Activated CD8-positive, alpha-beta memory T cell treated with anti-CD3 and anti-CD28 coated beads, Interleukin-2, amount 10 ng/mL, durations not matched to agents 7 days and 5 days (primary cell): ENCODE results near the gene PRKD1. TPM values are rescaled to one million over a fixed set of nuclear protein-coding genes. Genes with fewer than 3 reads are reported as not detected.

Experiments used
- ATAC-seq: fragments of 150-1000 bp; cut with Tn5 transposase; one replicate; pipeline ENCODE4 v1.10.0; 2021; ENCODE audit warnings: moderate library complexity
- CTCF ChIA-PET: fragments of 350-600 bp; sonication (Branson Sonifier 250); formaldehyde crosslinking; loops from one replicate; lab custom pipeline; 2021; ENCODE audit warnings: antibody characterized with exemption; lab: Charles Lee
- DNase-seq: peaks from one replicate; pipeline ENCODE4 v3.0.0-alpha.2; 2020
- H3K27ac Mint-ChIP-seq: one replicate; pipeline ENCODE4 v1.8.0; 2021; ENCODE audit warnings: mild to moderate bottlenecking, mixed read lengths
- H3K27me3 Mint-ChIP-seq: one replicate; pipeline ENCODE4 v1.8.0; 2021; ENCODE audit warnings: mixed read lengths
- H3K36me3 Mint-ChIP-seq: one replicate; pipeline ENCODE4 v1.8.0; 2021; ENCODE audit warnings: mild to moderate bottlenecking, mixed read lengths
- H3K4me1 Mint-ChIP-seq: one replicate; pipeline ENCODE4 v1.8.0; 2021; ENCODE audit warnings: mixed read lengths
- H3K4me3 Mint-ChIP-seq: one replicate; pipeline ENCODE4 v1.8.0; 2021; ENCODE audit warnings: mild to moderate bottlenecking, moderate library complexity, mixed read lengths
- H3K9me3 Mint-ChIP-seq: one replicate; pipeline ENCODE4 v1.8.0; 2022; ENCODE audit warnings: low read depth, mixed read lengths
- total RNA-seq, 2 experiments: library from RNA; stranded (reverse); gene quantifications; one replicate each; pipeline ENCODE4 v1.2.3, GENCODE V29; 2021

The PRKD1 gene
- total RNA-seq, 2 experiments from 2014 or later = not detected

DNA sequence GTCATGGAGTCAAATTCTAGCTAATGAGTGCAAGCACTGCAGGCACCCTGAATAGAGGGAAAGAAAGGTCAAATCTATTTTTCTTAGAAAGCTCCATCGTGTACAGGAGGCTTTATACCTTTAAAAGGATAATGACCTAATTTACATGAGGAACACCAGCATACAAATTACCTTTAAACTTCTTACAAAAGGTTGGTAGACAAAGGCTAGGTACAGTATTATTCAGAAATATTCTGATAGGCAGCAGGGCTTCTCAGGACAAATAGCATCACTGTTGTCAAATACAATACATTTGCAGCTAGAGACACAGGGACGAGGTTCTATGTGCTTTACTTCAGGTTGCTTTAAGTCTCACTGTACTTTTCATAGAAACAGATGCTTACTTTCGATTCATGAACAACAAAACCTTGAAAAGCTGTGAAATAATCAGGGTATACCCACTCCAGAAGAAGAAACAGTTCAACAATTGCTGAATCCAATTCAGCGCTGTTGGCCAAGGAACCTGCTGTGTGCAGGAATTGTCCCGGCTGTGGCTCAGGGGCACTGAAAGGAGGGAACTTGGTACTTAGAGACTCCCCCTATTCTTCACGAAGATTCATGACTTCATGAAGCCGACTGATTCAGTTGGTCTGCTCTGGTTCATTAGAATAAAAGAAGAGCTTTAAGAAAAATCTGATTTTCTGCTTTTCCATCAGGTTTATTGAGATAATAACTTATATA, 252.9 kb downstream of the PRKD1 start:
- no peak overlapping the region for H3K4me3 Mint-ChIP-seq
- CTCF ChIA-PET = no interaction called here
- H3K27ac Mint-ChIP-seq = no peak overlapping the region
- H3K36me3 Mint-ChIP-seq = no peaks in the 10 kb centered on the region
- H3K9me3 Mint-ChIP-seq = peaks cover 13% of the 10 kb centered on the region
- no peaks in the 10 kb centered on the region for H3K4me1 Mint-ChIP-seq
- DNase-seq = no peak
- ATAC-seq = no peak
- no peaks in the 10 kb centered on the region for H3K27me3 Mint-ChIP-seq

DNA sequence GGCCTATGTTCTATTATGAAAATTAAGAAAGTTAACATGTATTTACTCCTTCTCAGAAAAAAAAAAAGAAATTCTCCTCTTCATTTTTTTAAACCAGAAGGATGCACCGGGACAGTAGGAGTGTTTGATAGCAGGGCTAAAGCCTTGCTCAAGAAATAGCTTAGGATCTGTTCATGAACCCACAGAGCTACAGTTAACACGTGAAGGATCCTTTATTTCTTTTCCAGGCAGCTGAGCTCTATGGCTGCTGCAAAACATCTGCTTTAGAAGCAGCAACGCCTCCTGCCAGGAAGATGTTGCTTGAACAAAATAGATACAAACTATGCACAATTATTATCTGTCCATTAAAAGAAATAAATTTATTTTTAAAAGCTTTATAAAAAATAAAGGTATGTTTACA, 254.8 kb downstream of the PRKD1 start:
- CTCF ChIA-PET = no interaction called here
- H3K36me3 Mint-ChIP-seq = no peaks in the 10 kb centered on the region

DNA sequence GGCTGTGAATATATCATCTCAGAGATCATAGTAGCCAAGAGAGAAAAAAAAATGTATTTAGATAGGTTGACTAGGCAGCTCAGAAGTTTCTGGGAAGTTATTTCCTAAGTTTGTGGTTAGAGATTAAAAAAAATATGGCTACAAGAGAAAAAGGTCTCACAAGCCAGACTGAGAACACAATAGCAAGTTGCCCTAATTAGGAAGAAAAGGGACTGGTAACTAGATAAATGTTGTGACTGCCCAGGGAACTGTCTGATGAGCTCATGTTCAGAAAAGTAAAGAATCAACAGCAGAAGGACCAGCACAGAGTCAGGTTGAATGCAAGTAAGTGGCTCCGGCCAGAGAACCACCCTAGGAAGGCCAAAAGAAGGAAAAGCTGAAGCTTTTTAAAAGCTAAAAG, 256.6 kb downstream of the PRKD1 start:
- ATAC-seq (no peak), DNase-seq (no peak)
- no peak overlapping the region for H3K27ac Mint-ChIP-seq
- H3K36me3 Mint-ChIP-seq = no peaks in the 10 kb centered on the region
- CTCF ChIA-PET = no interaction called here
- no peaks in the 10 kb centered on the region for H3K4me1 Mint-ChIP-seq
- H3K9me3 Mint-ChIP-seq = peaks cover 12% of the 10 kb centered on the region
- H3K4me3 Mint-ChIP-seq = no peak overlapping the region
- H3K27me3 Mint-ChIP-seq = no peaks in the 10 kb centered on the region

More for the DNA sequence above, 254.8 kb downstream of the PRKD1 start:
- peaks cover 10% of the 10 kb centered on the region for H3K9me3 Mint-ChIP-seq
- ATAC-seq (no peak), DNase-seq (no peak)
- no peaks in the 10 kb centered on the region for H3K4me1 Mint-ChIP-seq
- H3K4me3 Mint-ChIP-seq = no peak overlapping the region
- no peaks in the 10 kb centered on the region for H3K27me3 Mint-ChIP-seq
- no peak overlapping the region for H3K27ac Mint-ChIP-seq

DNA sequence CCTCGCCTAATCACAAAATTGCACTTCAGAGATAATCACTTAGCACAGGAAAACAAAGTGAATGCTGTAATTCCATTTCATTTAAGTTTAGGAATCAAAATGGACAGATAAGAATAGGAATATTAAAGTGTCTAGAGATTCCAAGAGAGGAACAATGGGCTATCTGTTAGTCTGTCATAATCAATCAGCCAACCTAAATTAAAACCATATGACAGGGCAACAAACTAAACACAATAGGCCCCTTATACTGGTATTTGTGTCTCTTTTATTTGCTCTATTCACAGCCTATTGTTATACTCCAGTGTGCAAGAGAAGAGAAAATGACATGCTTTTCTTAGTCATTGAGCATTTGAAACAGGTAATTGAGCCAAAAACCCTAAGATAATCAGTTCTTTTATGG, 259.4 kb downstream of the PRKD1 start:
- Mint-ChIP-seq H3K9me3 (peaks cover 10% of the 10 kb centered on the region), H3K4me3 (no peak overlapping the region), H3K27ac (no peak overlapping the region), H3K4me1 (no peaks in the 10 kb centered on the region), H3K27me3 (no peaks in the 10 kb centered on the region), H3K36me3 (no peaks in the 10 kb centered on the region)
- CTCF ChIA-PET = no interaction called here
- ATAC-seq = no peak
- no peak for DNase-seq

DNA sequence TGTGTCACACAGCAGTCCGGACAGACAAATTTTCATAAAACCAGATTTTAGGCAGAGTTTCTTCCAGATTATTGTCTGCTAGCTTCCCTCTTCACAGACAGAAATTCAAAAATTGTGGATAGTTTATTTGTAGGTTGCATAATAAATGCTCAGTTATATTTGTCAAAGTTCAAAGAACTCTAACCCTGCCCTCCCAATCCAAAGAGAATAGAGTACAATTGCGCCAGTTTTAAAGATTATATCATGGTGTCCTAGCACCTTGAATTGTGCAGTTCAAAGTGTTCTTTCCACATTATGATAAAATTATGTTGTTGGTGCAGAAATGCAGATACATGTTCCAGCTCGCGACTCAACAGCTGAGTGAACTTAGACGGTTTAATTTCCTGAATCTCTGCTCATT, 263.1 kb downstream of the PRKD1 start:
- ATAC-seq (no peak), DNase-seq (no peak)
- Mint-ChIP-seq H3K9me3 (peaks cover 7% of the 10 kb centered on the region), H3K4me3 (no peak overlapping the region), H3K36me3 (no peaks in the 10 kb centered on the region), H3K4me1 (no peaks in the 10 kb centered on the region), H3K27me3 (no peaks in the 10 kb centered on the region), H3K27ac (no peak overlapping the region)
- CTCF ChIA-PET = no interaction called here

DNA sequence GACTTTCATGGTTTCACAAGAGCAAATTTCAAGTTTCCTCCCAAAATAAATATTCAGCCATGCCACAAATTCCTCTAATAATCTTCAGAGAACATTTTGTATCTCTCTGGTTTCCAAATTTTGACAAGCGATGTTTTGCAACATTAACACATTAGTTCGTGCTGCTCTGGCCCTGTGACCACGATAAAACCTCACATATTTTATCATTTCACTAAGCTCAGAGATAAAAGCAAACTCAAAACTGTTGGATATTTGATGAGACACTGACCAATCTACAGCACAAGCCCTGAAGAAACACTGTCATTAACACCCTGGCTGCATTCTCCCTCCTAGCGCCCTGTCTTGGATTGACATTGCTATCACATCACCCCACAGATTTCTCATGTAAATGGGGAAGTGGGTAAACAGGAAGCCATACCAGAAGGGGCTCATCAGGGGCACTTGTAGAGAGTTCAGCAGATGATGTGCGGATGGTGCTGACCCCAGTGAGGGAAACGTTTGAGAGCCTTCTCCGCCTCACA, 264.3 kb downstream of the PRKD1 start:
- DNase-seq (no peak), ATAC-seq (no peak)
- CTCF ChIA-PET = no interaction called here
- Mint-ChIP-seq H3K9me3 (peaks cover 9% of the 10 kb centered on the region), H3K4me3 (no peak overlapping the region), H3K4me1 (no peaks in the 10 kb centered on the region), H3K27ac (no peak overlapping the region), H3K27me3 (no peaks in the 10 kb centered on the region), H3K36me3 (no peaks in the 10 kb centered on the region)

DNA sequence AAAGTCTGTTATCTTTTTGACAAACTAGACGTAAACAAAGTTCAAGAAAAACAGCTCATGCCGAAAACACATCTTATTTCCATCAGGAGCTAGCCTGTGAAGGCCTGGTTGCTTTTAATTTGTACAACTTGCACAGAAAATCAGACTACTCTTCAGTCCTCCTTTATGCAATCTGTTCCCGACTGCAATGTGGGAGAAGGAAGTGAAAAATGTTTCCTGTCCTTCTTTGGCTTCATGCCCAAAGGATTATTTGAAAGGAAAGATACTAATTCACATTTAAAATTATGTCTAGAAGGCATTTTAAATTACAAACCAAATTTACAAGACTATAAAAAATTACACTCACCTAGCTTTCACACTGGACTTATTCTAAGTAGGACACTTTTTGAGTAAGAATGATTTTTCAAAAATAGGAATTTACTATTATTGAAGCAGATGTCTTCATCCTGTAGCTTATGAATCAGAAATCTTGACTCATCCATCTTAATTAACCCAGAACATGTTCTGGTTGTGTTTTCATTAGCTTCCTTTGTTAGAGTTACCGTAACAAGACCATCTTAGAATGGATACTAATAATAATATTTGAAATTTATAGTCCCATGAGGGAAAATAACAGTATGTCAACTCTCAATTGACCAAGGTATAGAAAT, 272.6 kb downstream of the PRKD1 start:
- Mint-ChIP-seq H3K27me3 (no peaks in the 10 kb centered on the region), H3K27ac (no peak overlapping the region), H3K4me3 (no peak overlapping the region), H3K36me3 (no peaks in the 10 kb centered on the region), H3K9me3 (peaks cover 6% of the 10 kb centered on the region), H3K4me1 (no peaks in the 10 kb centered on the region)
- no peak for ATAC-seq
- DNase-seq = no peak
- CTCF ChIA-PET = no interaction called here

DNA sequence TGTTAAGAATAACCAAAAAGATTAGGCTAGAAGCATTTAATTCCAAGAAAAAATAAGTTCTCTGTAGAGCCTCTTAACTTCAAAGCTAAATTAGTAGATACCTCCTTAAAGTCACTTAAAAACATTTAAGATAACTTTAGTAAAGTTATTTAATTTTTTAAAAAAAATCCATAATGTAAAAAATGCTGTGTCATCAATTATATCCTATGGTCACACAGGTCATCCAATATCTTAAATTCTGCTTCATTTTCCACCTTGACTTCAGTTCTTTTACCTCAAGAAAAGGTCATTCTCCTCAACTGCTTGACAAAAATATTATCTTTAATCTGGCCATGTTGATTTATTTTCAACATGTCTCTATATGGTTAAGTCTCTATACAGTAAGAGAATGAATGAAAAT, 274.3 kb downstream of the PRKD1 start:
- DNase-seq = no peak
- Mint-ChIP-seq H3K4me3 (no peak overlapping the region), H3K9me3 (peaks cover 11% of the 10 kb centered on the region), H3K27ac (no peak overlapping the region), H3K36me3 (no peaks in the 10 kb centered on the region), H3K4me1 (no peaks in the 10 kb centered on the region), H3K27me3 (no peaks in the 10 kb centered on the region)
- CTCF ChIA-PET = no interaction called here
- no peak for ATAC-seq

DNA sequence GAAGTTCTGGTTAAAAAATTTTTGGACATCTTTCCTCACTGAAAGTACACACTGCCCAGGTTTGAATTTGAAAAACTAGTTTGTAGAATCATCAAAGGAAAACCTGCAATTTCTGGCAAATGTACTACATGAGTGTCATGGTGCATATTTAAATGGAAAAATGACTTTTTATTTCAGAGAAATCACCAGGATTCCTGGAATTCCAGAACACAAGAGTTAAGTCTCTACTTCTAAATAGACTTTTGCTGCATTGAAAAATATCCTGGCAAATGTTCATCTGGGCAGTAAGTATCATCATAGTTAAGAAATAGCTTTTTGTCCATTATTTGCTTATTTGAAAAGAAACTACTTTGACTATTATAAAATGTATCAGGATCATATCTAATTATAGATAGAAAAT, 275.1 kb downstream of the PRKD1 start:
- no peaks in the 10 kb centered on the region for H3K27me3 Mint-ChIP-seq
- H3K4me3 Mint-ChIP-seq = no peak overlapping the region
- CTCF ChIA-PET = no interaction called here
- H3K9me3 Mint-ChIP-seq = peaks cover 13% of the 10 kb centered on the region
- no peak overlapping the region for H3K27ac Mint-ChIP-seq
- DNase-seq (no peak), ATAC-seq (no peak)
- peaks cover 2% of the 10 kb centered on the region for H3K36me3 Mint-ChIP-seq
- no peaks in the 10 kb centered on the region for H3K4me1 Mint-ChIP-seq

DNA sequence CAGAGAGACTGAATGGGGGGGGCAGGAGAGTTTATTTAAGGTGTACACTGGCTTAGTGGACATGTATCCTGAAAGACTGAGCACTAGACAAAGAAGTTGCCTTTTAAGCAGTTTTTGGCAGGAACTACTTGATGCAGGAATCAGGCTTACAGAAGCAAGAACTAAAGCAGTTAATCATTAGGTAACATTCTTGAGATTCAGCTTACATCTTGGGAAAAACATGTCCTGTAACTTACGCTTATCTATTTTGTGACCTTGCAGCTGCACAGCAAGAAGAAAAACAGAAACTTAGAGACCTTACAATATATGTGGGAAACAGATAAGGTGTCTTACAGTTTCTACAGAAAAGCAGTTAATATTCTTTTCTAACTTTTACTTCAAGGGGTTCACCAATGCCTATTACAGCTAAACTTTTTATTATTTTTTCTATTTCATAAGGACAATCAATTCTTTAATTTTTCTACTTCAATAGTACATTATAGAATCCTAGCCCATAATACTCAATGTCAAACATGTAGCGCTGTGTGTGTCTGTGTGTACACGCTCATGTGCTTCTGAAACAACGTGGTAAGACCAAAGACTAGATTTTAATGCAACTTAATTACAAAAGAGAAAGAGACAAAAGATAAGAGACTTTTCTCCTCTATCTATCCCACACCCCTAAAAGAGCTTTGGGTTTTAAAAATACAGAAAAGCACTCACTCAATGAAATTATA, 276.9 kb downstream of the PRKD1 start:
- H3K4me3 Mint-ChIP-seq = no peak overlapping the region
- CTCF ChIA-PET = no interaction called here

DNA sequence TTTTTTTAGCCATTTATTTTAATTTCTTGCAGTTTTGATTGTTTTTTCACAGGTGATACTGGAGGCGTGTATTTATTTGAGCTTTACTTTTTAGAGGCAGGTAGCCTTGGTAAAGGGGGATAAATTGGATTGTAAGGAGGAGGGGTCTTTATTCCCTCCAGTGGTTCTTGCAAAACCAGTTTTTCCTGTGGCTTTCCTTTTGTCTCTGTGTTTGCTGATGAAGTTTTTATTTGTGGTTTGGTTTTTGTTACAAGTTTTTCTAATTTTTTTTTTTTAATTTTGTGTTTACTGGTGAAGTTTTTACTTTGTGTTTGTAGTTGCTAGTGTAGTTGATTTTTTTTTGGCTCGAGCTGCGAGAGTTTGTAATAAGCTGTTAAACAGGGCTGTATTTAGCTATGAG, 278.5 kb downstream of the PRKD1 start:
- CTCF ChIA-PET = no interaction called here

More for the DNA sequence above, 276.9 kb downstream of the PRKD1 start:
- ATAC-seq = no peak
- Mint-ChIP-seq H3K36me3 (peaks cover 2% of the 10 kb centered on the region), H3K27ac (no peak overlapping the region), H3K4me1 (no peaks in the 10 kb centered on the region), H3K9me3 (peaks cover 20% of the 10 kb centered on the region), H3K27me3 (no peaks in the 10 kb centered on the region)
- no peak for DNase-seq

DNA sequence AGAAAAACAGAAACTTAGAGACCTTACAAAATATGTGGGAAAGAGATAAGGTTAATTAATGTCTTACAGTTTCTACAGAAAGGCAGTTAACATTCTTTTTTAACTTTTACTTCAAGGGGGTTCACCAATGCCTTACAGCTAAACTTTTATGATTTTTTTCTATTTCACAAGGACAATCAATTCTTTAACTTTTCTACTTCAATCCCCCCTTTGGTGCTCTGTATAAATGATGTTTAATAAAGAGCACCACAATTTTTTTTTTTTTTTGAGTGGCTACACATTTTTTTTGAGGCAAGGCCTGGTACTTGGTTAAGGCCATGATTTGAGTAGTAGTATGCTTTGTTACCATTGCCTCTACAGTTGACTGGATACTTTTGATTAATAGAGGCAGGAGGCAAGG, 279.6 kb downstream of the PRKD1 start:
- Mint-ChIP-seq H3K27me3 (no peaks in the 10 kb centered on the region), H3K4me1 (no peaks in the 10 kb centered on the region), H3K9me3 (peaks cover 25% of the 10 kb centered on the region), H3K4me3 (no peak overlapping the region), H3K27ac (no peak overlapping the region), H3K36me3 (peaks cover 2% of the 10 kb centered on the region)
- CTCF ChIA-PET = interaction anchor here (0.8 kb wide), 1 partner anchor 9 kb away, joined by 3 read pairs; no protein-coding TSS in a partner anchor
- no peak for DNase-seq
- ATAC-seq = no peak

More for the DNA sequence above, 278.5 kb downstream of the PRKD1 start:
- no peak for DNase-seq
- Mint-ChIP-seq H3K4me3 (no peak overlapping the region), H3K27ac (no peak overlapping the region), H3K36me3 (peaks cover 2% of the 10 kb centered on the region), H3K9me3 (peaks cover 22% of the 10 kb centered on the region), H3K4me1 (no peaks in the 10 kb centered on the region), H3K27me3 (no peaks in the 10 kb centered on the region)
- ATAC-seq = no peak

DNA sequence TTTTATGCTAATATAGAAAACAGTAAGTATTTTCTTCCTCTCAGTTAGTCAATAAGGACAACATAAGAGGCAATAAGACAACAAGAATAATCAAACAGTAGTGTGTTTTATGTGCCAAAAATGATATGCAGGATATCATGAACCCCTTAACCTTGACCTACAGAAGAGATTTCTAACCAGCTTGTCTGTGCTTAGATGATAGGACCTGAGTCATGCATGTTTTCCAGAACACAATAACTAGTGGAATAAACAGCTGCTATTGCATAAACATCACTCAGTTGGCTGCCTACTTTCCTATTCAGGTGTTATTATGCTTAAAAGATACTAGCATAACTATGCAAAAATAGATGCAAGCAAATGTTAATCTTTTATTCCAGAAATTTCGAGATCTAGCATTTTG, 282.5 kb downstream of the PRKD1 start:
- Mint-ChIP-seq H3K36me3 (peaks cover 2% of the 10 kb centered on the region), H3K9me3 (peaks cover 25% of the 10 kb centered on the region), H3K27ac (no peak overlapping the region), H3K27me3 (no peaks in the 10 kb centered on the region), H3K4me3 (no peak overlapping the region), H3K4me1 (no peaks in the 10 kb centered on the region)
- ATAC-seq (no peak), DNase-seq (no peak)
- CTCF ChIA-PET = no interaction called here
